Measurements from ENCODE around the gene CBX3.

The CBX3 gene

GRCh38 chr7:26213807-26214515 lies 12.4 kb downstream of the CBX3 start:
- Histone ChIP-seq H3K4me2 (ENCODE audit: low read length) (no peak overlapping the region), H3K9me3 (ENCODE audit: insufficient read depth, low read length) (no peaks in the 10 kb centered on the region), H2AFZ (ENCODE audit: low read depth, low read length) (no peak overlapping the region), H3K79me2 (ENCODE audit: low read length) (peaks cover 10% of the 10 kb centered on the region; the same call in 1 of the 2 replicates), H3K36me3 (replicated peaks; ENCODE audit: low read depth, low read length) (peaks cover 40% of the 10 kb centered on the region), H3K4me3 (ENCODE audit: low read length) (no peak overlapping the region), H3K9ac (ENCODE audit: low read length) (no peak overlapping the region), H3K4me1 (ENCODE audit: low read length) (no peaks in the 10 kb centered on the region), H3K27me3 (ENCODE audit: low read depth, low read length) (no peaks in the 10 kb centered on the region), H3K27ac (ENCODE audit: low read length) (0 out of 2 replicates have a peak overlapping the region, but pooled peaks have one; percentile 11), H4K20me1 (ENCODE audit: insufficient read depth, low read length) (no peaks in the 10 kb centered on the region)
- TF ChIP-seq CTCF (IDR thresholded peaks at IDR 0.05; ENCODE audit: low read depth, low read length) (no peak), EZH2phosphoT487 (IDR thresholded peaks at IDR 0.05; ENCODE audit: low read depth) (no peak)

GRCh38 chr7:26216049-26216448 lies 14.5 kb downstream of the CBX3 start:
- H3K9me3 ChIP-seq (ENCODE audit: insufficient read depth, low read length) = no peaks in the 10 kb centered on the region
- TF ChIP-seq CTCF (IDR thresholded peaks at IDR 0.05; ENCODE audit: low read depth, low read length) (no peak), EZH2phosphoT487 (IDR thresholded peaks at IDR 0.05; ENCODE audit: low read depth) (no peak)
- no peak overlapping the region for H3K4me3 ChIP-seq (ENCODE audit: low read length)
- H3K27me3 ChIP-seq (ENCODE audit: low read depth, low read length) = no peaks in the 10 kb centered on the region
- no peak overlapping the region for H3K4me2 ChIP-seq (ENCODE audit: low read length)
- no peaks in the 10 kb centered on the region for H4K20me1 ChIP-seq (ENCODE audit: insufficient read depth, low read length)
- H3K4me1 ChIP-seq (ENCODE audit: low read length) = no peaks in the 10 kb centered on the region
- H3K79me2 ChIP-seq (ENCODE audit: low read length) = no peaks in the 10 kb centered on the region
- peaks cover 20% of the 10 kb centered on the region for H3K36me3 ChIP-seq (replicated peaks; ENCODE audit: low read depth, low read length)
- no peak overlapping the region for H2AFZ ChIP-seq (ENCODE audit: low read depth, low read length)
- no peak overlapping the region for H3K9ac ChIP-seq (ENCODE audit: low read length)
- H3K27ac ChIP-seq (ENCODE audit: low read length) = no peak overlapping the region

- no peaks in the 10 kb centered on the region for H3K79me2 ChIP-seq (ENCODE audit: low read length)
- H3K27me3 ChIP-seq (ENCODE audit: low read depth, low read length) = no peaks in the 10 kb centered on the region
- H3K4me2 ChIP-seq (ENCODE audit: low read length) = no peak overlapping the region
- H3K9me3 ChIP-seq (ENCODE audit: insufficient read depth, low read length) = no peaks in the 10 kb centered on the region
- H3K4me1 ChIP-seq (ENCODE audit: low read length) = no peaks in the 10 kb centered on the region
- TF ChIP-seq CTCF (IDR thresholded peaks at IDR 0.05; ENCODE audit: low read depth, low read length) (no peak), EZH2phosphoT487 (IDR thresholded peaks at IDR 0.05; ENCODE audit: low read depth) (no peak)
- no peak overlapping the region for H2AFZ ChIP-seq (ENCODE audit: low read depth, low read length)
- no peak overlapping the region for H3K4me3 ChIP-seq (ENCODE audit: low read length)
- H4K20me1 ChIP-seq (ENCODE audit: insufficient read depth, low read length) = no peaks in the 10 kb centered on the region
- H3K36me3 ChIP-seq (replicated peaks; ENCODE audit: low read depth, low read length) = no peaks in the 10 kb centered on the region
- H3K9ac ChIP-seq (ENCODE audit: low read length) = no peak overlapping the region
- no peak overlapping the region for H3K27ac ChIP-seq (ENCODE audit: low read length)
Measured at GRCh38 chr7:26224359-26224758, 22.8 kb downstream of the CBX3 start.

- H3K9ac ChIP-seq (ENCODE audit: low read length) = no peak overlapping the region
- no peak overlapping the region for H3K27ac ChIP-seq (ENCODE audit: low read length)
- no peak overlapping the region for H3K4me3 ChIP-seq (ENCODE audit: low read length)
- H2AFZ ChIP-seq (ENCODE audit: low read depth, low read length) = no peak overlapping the region
- TF ChIP-seq EZH2phosphoT487 (IDR thresholded peaks at IDR 0.05; ENCODE audit: low read depth) (no peak), CTCF (IDR thresholded peaks at IDR 0.05; ENCODE audit: low read depth, low read length) (no peak)
- H3K79me2 ChIP-seq (ENCODE audit: low read length) = no peaks in the 10 kb centered on the region
- H3K4me1 ChIP-seq (ENCODE audit: low read length) = no peaks in the 10 kb centered on the region
- H3K4me2 ChIP-seq (ENCODE audit: low read length) = no peak overlapping the region
- H4K20me1 ChIP-seq (ENCODE audit: insufficient read depth, low read length) = no peaks in the 10 kb centered on the region
- no peaks in the 10 kb centered on the region for H3K9me3 ChIP-seq (ENCODE audit: insufficient read depth, low read length)
- H3K27me3 ChIP-seq (ENCODE audit: low read depth, low read length) = no peaks in the 10 kb centered on the region
- H3K36me3 ChIP-seq (replicated peaks; ENCODE audit: low read depth, low read length) = no peaks in the 10 kb centered on the region
Measured at GRCh38 chr7:26227987-26228386, 26.4 kb downstream of the CBX3 start.
